ENCODE results near the gene DGKB.

DNA sequence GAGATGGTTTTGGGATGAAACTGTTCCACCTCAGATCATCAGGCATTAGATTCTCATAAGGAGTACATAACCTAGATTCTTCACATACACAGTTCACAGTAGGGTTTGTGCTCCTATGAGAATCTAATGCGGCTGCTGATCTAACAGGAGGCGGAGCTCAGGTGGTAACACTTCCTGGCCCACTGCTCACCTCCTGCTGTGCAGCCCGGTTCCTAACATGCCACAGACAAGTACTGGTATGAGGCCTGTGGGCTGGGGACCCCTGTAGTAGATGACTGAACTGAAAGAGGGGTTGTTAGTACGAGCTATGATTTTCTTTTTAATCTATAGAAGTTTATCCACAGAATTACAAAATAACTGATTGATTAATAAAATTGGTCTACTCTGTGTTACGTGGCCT lies 48.1 kb downstream of the DGKB start:
- TF ChIP-seq, protein P1, sequence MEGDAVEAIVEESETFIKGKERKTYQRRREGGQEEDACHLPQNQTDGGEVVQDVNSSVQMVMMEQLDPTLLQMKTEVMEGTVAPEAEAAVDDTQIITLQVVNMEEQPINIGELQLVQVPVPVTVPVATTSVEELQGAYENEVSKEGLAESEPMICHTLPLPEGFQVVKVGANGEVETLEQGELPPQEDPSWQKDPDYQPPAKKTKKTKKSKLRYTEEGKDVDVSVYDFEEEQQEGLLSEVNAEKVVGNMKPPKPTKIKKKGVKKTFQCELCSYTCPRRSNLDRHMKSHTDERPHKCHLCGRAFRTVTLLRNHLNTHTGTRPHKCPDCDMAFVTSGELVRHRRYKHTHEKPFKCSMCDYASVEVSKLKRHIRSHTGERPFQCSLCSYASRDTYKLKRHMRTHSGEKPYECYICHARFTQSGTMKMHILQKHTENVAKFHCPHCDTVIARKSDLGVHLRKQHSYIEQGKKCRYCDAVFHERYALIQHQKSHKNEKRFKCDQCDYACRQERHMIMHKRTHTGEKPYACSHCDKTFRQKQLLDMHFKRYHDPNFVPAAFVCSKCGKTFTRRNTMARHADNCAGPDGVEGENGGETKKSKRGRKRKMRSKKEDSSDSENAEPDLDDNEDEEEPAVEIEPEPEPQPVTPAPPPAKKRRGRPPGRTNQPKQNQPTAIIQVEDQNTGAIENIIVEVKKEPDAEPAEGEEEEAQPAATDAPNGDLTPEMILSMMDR (IDR thresholded peaks at IDR 0.05): no peak
- TF ChIP-seq HDAC2 (IDR thresholded peaks at IDR 0.05) (no peak), NR3C1 (IDR thresholded peaks at IDR 0.05) (no peak), RNF2 (IDR thresholded peaks at IDR 0.05; ENCODE audit: borderline replicate concordance, low read depth) (no peak)

Data from A549 (cell line).